Measurements from ENCODE around the gene DTD1. TPM values are rescaled to one million over a fixed set of nuclear protein-coding genes. Genes with fewer than 3 reads are reported as not detected.

The DTD1 gene
- total and polyA plus RNA-seq, 2 of the 13 experiments (the other 11 are each of a cell fraction or from before 2014, with no cell fraction given), result 41.2 to 79.3 TPM

- TF ChIP-seq ZNF292 (CRISPR knock-in tag; IDR thresholded peaks at IDR 0.05; ENCODE audit: borderline replicate concordance, low read depth) (no peak), CENPX (CRISPR knock-in tag; IDR thresholded peaks at IDR 0.05) (no peak), ZSCAN21 (CRISPR knock-in tag; IDR thresholded peaks at IDR 0.05; ENCODE audit: borderline replicate concordance) (no peak), ZNF780A (CRISPR knock-in tag; IDR thresholded peaks at IDR 0.05) (no peak), ZKSCAN8 (CRISPR knock-in tag; IDR thresholded peaks at IDR 0.05; ENCODE audit: borderline replicate concordance) (no peak), SMAD1 (CRISPR knock-in tag; IDR thresholded peaks at IDR 0.05; ENCODE audit: borderline replicate concordance, low read depth) (no peak), MBNL3 (CRISPR knock-in tag; conservative IDR thresholded peaks at IDR 0.05) (no peak), RFXANK (CRISPR knock-in tag; IDR thresholded peaks at IDR 0.05) (no peak), KDM6A (CRISPR knock-in tag; IDR thresholded peaks at IDR 0.05; ENCODE audit: low read depth) (no peak), SRSF9 (IDR thresholded peaks at IDR 0.05; ENCODE audit: borderline replicate concordance, insufficient read depth, low read depth, low read length, poor library complexity, severe bottlenecking) (no peak), TMF1 (CRISPR knock-in tag; IDR thresholded peaks at IDR 0.05; ENCODE audit: low read depth) (no peak)
Observed at GRCh38 chr20:18596270-18596669, 8.4 kb downstream of the DTD1 start.

More at GRCh38 chr20:18596270-18596669, 8.4 kb downstream of the DTD1 start:
- intact Hi-C loops (cut with micrococcal nuclease; ENCODE audit: unreplicated experiment), result no loop called here
- in situ Hi-C loops (cut with HindIII; ENCODE audit: extremely low pct_ligation_motif_present, low pct_unique_long_range_greater_than_20kb), result no loop called here
- H2AFZ ChIP-seq (ENCODE audit: low read length), result no peak overlapping the region
- H3K9ac ChIP-seq (ENCODE audit: insufficient read depth, low read depth, low read length), result no peak overlapping the region
- no peak overlapping the region for H3K4me3 ChIP-seq (replicated peaks in 1 of 3; ENCODE audit: insufficient read depth in 1 of 3, low read depth in 2 of 3, low read length in 3 of 3)
- no peaks in the 10 kb centered on the region for H3K9me3 ChIP-seq (ENCODE audit: low read length)
- H3K79me2 ChIP-seq (ENCODE audit: insufficient read depth, low read length), result peaks cover 4% of the 10 kb centered on the region
- no peaks in the 10 kb centered on the region for H3K27me3 ChIP-seq (ENCODE audit: control insufficient read depth in 1 of 2, insufficient read depth in 2 of 2, low read length in 2 of 2)
- peaks cover 5 to 39% of the 10 kb centered on the region in 2 experiments; a peak in 3 of 5 replicates for H3K36me3 ChIP-seq (replicated peaks in 1 of 2; ENCODE audit: control insufficient read depth in 1 of 2, insufficient read depth in 2 of 2, low read length in 2 of 2)
- no peaks in the 10 kb centered on the region for H4K20me1 ChIP-seq (ENCODE audit: insufficient read depth, low read length)
- ChIA-PET POLR2A (interaction anchor here (1.3 kb wide), 1 partner anchor 11 kb away, joined by 5 read pairs; no protein-coding TSS in a partner anchor), CTCF (ENCODE audit: low intra/inter-chr PET ratio, low total read pairs) (no interaction called here)
- no TSS peak for BruUV-seq (replicated peaks)
- ATAC-seq, result no peak
- no peaks in the 10 kb centered on the region for H3K4me1 ChIP-seq (ENCODE audit: insufficient read depth, low read length)
- no peak overlapping the region for H3K4me2 ChIP-seq (ENCODE audit: low read depth, low read length)
- no peak for DNase-seq (ENCODE audit: low spot score)
- no peak overlapping the region for H3K27ac ChIP-seq (ENCODE audit: extremely low read length, insufficient read depth, low read length)
- FAIRE-seq, result no peak
